Suppressor macrophage treated with lipopolysaccharide for 1 hour (primary cell): ENCODE measurements around the gene PDE9A.

Source experiments
- DNase-seq, 3 donors: peaks; one replicate each; pipeline ENCODE4 v3.0.0-alpha.2; 2020 to 2022

The PDE9A gene

DNA sequence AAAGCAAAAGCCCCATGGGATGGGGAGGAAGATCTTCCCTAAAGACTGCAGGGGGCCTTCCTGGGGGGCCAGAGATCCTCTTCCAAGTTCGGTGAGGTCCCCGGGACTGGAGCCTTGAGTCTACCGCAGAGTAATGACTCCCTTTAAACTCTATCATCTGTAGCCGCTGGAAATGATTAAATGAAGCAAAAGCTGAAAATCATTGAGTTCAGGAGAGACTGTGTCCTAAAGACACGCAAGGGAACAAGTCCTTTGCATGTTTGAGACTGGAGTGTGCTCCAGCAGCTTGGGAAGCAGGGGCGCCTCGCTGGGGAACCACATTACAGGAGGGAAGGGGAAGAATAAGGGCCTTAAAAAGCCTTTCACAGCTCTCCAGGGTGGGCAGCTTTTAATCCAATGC is 155.8 kb downstream of the PDE9A start:
- DNase-seq = no peak

DNA sequence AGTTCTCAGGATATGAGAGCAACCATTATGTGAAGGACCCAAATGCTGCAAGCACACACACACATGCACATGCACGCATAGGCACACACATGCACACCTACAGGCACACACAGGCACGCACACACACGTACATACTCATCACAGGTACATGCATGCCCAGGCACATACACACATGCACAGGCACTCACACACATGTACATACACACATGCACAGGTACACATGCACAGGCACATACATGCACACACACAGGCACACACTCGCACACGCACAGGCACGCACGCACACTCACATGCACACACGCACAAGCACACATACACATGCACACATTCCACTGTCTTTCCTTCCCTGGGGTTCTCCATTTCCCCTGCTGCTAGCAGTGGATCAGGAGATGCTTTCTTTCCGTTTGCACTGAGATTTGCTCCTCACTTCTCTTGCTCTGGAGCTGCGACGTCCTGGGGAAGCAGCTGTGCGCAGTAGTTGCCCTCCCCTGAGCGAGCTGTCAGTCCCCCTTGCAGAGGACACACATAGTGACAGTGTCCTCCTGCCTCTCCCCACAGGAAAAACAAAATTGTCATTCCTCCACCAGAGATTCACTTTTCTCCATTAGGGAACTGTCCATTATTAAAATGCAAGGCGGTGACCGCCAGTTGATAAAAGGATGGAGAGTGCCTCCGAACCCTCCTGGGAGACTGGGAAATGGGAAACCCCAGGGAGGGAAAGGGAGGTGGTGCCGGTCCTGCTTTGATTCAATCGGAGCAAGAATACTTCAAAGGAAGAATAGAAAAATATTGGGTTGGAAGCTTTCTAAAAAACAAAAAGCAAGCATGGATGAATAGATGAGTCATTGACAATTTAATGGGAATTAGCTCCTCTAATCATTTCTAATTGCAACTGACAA is 156.4 kb downstream of the PDE9A start:
- DNase-seq = no peak

DNA sequence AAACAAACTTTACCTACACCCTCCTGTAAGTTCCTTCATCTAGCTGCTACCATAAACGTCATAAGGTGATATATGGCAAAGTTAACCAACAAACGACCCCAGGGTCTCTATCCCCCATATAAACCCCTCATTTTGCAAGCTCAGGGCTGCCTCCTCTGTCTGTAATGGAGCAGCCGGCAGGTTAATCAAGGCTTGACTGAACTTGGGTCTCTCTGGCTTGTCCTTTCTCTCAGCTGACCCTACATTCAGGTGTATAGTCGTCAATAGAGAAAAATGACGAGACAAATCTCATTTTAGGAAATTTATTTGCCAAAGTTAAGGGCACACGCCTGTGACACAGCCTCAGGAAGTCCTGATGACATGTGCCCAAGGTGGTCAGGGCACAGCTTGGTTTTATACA is 158.5 kb downstream of the PDE9A start:
- no peak for DNase-seq

DNA sequence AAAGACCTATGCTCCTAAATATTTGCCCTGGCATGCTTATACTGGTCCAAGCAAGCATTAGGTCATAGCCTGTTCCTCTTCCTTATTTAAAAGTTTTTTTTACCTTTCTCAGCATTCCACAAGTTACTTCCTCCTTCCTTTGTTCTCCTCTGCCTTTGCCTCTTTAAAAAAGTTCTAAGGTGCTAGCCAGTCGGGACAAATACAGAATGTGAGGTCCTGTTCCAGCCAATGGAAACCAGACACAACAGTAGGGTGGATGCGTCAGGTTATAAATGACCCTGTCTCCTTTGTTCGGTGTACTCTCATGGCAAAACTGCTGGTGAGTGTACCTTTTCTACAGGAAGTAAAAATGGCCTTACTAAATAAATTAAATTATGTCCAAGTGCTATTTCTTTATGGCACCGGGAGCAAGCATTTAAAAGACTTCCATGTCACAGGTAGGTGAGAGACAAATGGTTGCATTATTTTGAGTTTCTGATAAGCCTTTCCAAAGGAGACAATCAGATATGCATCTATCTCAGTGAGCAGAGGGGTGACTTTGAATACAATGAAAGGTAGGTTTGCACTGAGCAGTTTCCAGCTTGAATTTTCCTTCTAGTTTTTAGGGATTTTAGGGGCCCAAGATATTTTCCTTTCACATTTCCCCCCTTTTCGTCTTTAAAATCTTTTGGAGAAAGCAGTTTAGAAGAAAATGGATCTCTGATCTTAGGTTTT is 159.3 kb downstream of the PDE9A start:
- peak in 2 of 3 donors; percentile 23 to 31 for DNase-seq

DNA sequence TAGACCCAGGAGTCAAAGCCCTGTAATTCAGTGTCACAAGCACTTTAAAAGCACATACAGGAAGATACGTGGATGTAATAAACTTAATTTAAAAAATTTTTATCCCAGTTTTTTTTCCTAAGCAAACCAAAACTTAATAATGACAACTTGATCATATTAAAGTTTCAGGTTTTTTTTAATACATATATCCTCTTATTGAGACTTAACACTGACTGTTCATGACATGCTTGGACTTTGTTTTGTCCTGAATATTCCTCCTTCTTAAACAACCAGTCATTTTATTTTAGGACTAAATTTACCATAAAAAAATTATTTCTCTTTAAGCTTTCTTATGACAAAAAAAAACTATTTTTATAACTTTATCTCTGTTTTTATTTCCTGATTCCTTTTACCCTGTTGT is 161.8 kb downstream of the PDE9A start:
- no peak for DNase-seq

DNA sequence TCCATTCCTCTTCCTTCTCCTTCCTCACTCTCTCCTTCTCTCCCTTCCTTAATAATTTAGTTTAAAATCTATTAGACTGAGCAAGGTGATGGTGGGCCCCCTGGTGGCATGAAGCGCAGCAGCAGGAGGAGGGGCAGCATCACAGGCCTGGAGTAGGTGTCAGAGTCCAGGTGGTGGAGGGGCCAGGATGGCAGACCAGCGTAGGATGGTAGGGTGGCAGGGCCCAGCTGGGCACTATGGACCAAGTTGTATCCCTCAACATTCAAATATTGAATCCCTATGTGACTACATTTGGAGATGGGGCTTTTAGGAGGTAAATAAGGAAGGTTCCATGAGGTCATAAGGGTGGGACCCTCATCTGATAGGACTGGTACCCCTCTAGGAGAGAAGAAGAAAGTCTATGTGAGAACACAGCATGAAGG is 164.9 kb downstream of the PDE9A start:
- peak; percentile 60 to 81 (median 73) for DNase-seq

DNA sequence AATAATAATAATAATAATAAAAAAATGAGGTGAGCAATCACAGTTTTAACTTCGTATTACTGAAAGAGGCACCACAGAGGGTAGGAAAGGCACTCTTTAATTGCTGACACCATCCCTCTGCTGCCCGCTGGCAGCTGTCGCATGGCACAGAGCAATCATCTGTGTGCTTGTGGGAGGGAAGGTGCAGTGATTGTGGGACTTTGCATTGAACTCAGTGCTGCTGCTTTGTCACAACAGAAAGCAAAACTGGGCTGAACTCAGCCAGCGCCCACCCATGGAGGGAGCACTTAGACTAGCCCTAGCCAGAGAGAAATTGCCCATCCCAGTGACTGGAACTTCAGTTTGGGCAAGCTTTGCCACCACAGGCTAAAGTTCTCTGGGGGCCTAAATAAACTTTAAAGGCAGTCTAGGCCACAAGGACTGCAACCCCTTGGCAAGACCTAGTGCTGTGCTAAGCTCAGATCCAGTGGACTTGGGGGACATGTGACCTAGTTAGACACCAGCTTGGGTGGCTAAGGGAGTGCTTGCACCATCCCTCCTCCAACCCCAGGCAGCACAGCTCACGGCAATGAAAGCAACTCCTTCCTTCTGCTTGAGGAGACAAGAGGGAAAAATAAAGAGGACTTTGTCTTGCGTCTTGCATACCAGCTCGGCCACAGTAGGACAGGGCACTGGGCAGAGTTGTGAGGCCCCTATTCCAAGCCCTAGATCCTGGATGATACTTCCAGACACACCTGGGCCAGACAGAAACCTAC is 166.6 kb downstream of the PDE9A start:
- DNase-seq = no peak

DNA sequence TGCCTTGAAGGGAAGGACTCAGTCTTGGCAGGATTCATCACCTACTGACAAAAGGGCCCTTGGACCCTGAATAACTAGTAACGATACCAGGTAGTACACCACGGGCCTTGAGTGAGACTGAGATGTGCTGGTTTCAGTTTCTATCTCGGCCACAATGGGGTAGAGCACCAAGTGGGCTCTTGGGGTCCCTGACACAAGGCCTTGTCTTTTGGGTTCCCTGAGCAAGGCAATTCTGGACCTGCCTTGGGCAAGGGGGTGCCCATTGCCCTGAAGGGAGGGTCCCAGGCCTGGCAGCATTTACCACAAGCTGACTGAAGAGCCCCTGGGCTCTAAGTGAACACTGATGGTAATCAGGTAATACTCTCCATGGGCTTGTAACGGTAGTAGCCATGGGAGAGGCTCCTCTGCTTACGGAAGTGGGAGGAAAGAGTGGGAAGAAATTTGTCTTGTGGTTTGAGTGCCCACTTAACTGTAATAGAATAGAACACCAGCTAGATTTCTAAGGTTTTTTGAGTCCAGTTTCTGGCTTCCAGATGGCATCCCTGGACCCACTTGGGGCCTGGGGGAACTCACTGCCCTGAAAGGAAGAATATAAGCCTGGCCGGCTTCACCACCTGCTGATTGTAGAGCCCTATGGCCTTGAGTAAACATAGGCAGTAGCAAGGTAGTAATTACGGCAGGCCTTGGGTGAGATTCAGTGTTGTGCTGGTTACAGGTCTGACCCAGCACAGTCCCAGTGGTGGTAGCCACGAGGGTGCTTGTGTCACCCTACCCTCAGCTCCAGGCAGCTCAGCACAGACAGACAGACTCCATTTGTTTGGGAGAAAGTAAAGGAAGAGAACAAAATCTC is 167.4 kb downstream of the PDE9A start:
- no peak for DNase-seq
